ENCODE results near the gene ZNF613. TPM values are rescaled to one million over a fixed set of nuclear protein-coding genes. Genes with fewer than 3 reads are reported as not detected.

Gene ZNF613
- total and polyA plus RNA-seq, 2 of the 13 experiments (the other 11 are each of a cell fraction or from before 2014, with no cell fraction given) = 3.6 to 8.3 TPM

GRCh38 chr19:51904331-51905165 is 22.7 kb upstream of the ZNF613 start, which contains the start of gene ZNF649 (continued):
- TF ChIP-seq ZNF687 (CRISPR knock-in tag; IDR thresholded peaks at IDR 0.05) = peak; percentile 74
- TF ChIP-seq MEIS2 (CRISPR knock-in tag; IDR thresholded peaks at IDR 0.05) = no peak
- TF ChIP-seq ZNF597 (CRISPR knock-in tag; IDR thresholded peaks at IDR 0.05) = no peak
- no peak for TF ChIP-seq NRL (CRISPR knock-in tag; IDR thresholded peaks at IDR 0.05; ENCODE audit: borderline replicate concordance)
- TF ChIP-seq RFXANK (CRISPR knock-in tag; IDR thresholded peaks at IDR 0.05) = no peak
- TF ChIP-seq, protein P1, sequence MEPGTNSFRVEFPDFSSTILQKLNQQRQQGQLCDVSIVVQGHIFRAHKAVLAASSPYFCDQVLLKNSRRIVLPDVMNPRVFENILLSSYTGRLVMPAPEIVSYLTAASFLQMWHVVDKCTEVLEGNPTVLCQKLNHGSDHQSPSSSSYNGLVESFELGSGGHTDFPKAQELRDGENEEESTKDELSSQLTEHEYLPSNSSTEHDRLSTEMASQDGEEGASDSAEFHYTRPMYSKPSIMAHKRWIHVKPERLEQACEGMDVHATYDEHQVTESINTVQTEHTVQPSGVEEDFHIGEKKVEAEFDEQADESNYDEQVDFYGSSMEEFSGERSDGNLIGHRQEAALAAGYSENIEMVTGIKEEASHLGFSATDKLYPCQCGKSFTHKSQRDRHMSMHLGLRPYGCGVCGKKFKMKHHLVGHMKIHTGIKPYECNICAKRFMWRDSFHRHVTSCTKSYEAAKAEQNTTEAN (CRISPR knock-in tag; conservative IDR thresholded peaks at IDR 0.05) = no peak
- peak; percentile 67; the same call in 1 of the 3 replicates for TF ChIP-seq MXI1 (IDR thresholded peaks at IDR 0.05; ENCODE audit: borderline replicate concordance, low read depth, low read length)
- TF ChIP-seq ZSCAN30 (CRISPR knock-in tag; IDR thresholded peaks at IDR 0.05) = no peak
- TF ChIP-seq, protein P2, sequence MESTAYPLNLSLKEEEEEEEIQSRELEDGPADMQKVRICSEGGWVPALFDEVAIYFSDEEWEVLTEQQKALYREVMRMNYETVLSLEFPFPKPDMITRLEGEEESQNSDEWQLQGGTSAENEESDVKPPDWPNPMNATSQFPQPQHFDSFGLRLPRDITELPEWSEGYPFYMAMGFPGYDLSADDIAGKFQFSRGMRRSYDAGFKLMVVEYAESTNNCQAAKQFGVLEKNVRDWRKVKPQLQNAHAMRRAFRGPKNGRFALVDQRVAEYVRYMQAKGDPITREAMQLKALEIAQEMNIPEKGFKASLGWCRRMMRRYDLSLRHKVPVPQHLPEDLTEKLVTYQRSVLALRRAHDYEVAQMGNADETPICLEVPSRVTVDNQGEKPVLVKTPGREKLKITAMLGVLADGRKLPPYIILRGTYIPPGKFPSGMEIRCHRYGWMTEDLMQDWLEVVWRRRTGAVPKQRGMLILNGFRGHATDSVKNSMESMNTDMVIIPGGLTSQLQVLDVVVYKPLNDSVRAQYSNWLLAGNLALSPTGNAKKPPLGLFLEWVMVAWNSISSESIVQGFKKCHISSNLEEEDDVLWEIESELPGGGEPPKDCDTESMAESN (CRISPR knock-in tag; conservative IDR thresholded peaks at IDR 0.05) = 0 out of 2 replicates have a peak, but pooled peaks have one; percentile 50
- TF ChIP-seq GATA4 (IDR thresholded peaks at IDR 0.05; ENCODE audit: borderline replicate concordance, low read depth) = peak; percentile 21; the same call in 1 of the 2 replicates
- peak; percentile 64; the same call in 1 of the 2 replicates for TF ChIP-seq GATAD1 (CRISPR knock-in tag; IDR thresholded peaks at IDR 0.05)
- TF ChIP-seq YEATS4 (CRISPR knock-in tag; IDR thresholded peaks at IDR 0.05; ENCODE audit: borderline replicate concordance) = peak; percentile 72; the same call in 1 of the 2 replicates
- 0 out of 2 replicates have a peak, but pooled peaks have one; percentile 40 for TF ChIP-seq ISL2 (CRISPR knock-in tag; IDR thresholded peaks at IDR 0.05)
- 0 out of 2 replicates have a peak, but pooled peaks have one; percentile 49 for TF ChIP-seq ZNF225 (CRISPR knock-in tag; IDR thresholded peaks at IDR 0.05)
- TF ChIP-seq MAFF (IDR thresholded peaks at IDR 0.05; ENCODE audit: low read depth, low read length) = peak; percentile 18; the same call in 1 of the 2 replicates
- TF ChIP-seq, protein P3, sequence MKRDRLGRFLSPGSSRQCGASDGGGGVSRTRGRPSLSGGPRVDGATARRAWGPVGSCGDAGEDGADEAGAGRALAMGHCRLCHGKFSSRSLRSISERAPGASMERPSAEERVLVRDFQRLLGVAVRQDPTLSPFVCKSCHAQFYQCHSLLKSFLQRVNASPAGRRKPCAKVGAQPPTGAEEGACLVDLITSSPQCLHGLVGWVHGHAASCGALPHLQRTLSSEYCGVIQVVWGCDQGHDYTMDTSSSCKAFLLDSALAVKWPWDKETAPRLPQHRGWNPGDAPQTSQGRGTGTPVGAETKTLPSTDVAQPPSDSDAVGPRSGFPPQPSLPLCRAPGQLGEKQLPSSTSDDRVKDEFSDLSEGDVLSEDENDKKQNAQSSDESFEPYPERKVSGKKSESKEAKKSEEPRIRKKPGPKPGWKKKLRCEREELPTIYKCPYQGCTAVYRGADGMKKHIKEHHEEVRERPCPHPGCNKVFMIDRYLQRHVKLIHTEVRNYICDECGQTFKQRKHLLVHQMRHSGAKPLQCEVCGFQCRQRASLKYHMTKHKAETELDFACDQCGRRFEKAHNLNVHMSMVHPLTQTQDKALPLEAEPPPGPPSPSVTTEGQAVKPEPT (CRISPR knock-in tag; IDR thresholded peaks at IDR 0.05; ENCODE audit: low read depth) = 0 out of 2 replicates have a peak, but pooled peaks have one; percentile 65
- 0 out of 2 replicates have a peak, but pooled peaks have one; percentile 33 for TF ChIP-seq ZSCAN29 (CRISPR knock-in tag; conservative IDR thresholded peaks at IDR 0.05)
